ENCODE data around the gene TSR1.

TSR1 gene

DNA sequence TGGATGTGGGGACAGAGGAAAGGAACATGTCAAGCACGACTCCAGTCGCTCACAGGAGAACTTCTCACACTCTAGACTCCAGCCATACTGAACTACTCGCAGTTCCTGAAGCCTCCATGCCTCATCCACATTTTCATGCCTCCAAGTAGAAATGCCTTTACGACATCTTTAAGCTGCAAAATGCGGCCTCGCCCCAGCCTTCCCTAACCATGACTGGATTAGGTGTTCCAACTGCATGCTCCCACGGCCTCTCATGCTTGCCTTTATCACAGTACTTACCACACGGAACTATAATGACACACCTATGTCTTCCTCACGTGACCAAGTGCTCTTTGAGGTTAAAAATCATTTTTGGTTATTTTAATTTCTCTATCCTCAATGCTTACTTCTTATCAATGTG is 56.5 kb downstream of the TSR1 start:
- DNase-seq = no peak

DNA sequence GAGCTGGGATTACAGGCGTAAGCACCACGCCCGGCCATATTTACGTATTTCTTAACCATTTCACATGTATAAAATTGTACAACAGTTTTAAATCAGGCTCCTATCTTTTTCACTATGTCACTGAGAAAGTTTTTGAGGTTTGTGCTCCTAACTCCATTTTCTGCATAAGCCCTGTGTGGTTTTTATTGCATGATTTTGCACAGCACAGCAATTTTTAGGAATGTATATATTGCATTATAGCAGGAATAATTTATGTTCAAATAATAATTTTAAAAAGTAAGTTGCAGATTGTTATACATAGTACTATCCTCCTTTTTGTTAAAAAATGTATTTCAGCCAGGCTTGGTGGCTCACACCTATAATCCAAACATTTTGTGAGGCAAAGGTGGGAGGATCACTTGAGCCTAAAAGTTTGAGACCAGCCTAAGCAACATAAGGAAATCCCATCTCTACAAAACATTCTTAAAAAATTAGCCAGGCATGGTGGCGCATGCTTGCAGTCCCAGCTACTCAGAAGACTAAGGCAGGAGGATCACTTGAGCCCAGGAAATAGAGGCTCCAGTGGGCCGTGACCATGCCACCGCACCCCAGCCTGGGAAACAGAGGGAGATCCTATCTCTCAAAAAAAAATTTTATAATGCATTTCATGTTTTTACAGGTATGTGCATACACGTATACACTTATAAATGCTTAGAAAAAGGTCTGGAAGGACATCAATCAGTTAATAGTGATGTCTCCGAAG is 58.7 kb downstream of the TSR1 start:
- no peak for DNase-seq

- DNase-seq = no peak
Observed at GRCh38 chr17:2275722-2276121, 60.5 kb downstream of the TSR1 start.

DNA sequence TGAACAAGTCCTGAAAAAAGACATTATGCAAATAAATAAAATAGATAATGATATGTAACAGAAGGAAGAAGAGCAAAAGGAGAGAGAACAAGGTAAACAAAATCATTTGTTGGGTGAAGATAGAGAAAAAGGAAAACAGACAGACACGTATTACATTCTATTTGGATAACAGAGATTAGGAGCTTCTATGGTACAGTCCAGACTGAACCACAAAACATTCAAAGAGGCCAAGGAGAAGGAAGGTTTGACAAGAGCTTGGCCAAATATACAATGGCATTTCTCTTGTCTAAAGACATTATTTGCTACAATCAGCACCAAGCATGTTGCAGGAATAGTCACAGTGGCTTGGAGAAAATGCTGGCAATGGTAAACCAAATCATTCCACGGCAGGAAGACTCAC is 61.8 kb downstream of the TSR1 start:
- DNase-seq = no peak

Data from fibroblast of skin of scalp (primary cell).